ENCODE measurements around the gene FGFR3. TPM values are rescaled to one million over a fixed set of nuclear protein-coding genes. Genes with fewer than 3 reads are reported as not detected.

The FGFR3 gene
- total and polyA plus RNA-seq, 2 of the 8 experiments (the other 6 are each of a cell fraction or from before 2014, with no cell fraction given) = 9.0 to 19.5 TPM

- no peak for TF ChIP-seq CHD7 (IDR thresholded peaks at IDR 0.05; ENCODE audit: insufficient replicate concordance, low read length)
- no peak for TF ChIP-seq JUND (IDR thresholded peaks at IDR 0.05; ENCODE audit: low read length)
- no peak for TF ChIP-seq SAP30 (IDR thresholded peaks at IDR 0.05; ENCODE audit: insufficient read depth, insufficient replicate concordance, low read length)
- no peak for TF ChIP-seq RNF2 (IDR thresholded peaks at IDR 0.05; ENCODE audit: borderline replicate concordance, low read depth, low read length, missing control alignments, poor library complexity, severe bottlenecking)
- TF ChIP-seq USF2 (IDR thresholded peaks at IDR 0.05; ENCODE audit: low read length) = no peak
- TF ChIP-seq BCL11A (IDR thresholded peaks at IDR 0.05; ENCODE audit: low read depth in 2 of 2, low read length in 2 of 2) = no peak
- no peak for TF ChIP-seq RBBP5 (IDR thresholded peaks at IDR 0.05; ENCODE audit: borderline replicate concordance, low read depth, low read length)
- TF ChIP-seq TEAD4 (IDR thresholded peaks at IDR 0.05; ENCODE audit: low read depth, low read length) = no peak
Measured at GRCh38 chr4:1852904-1853623, 60.0 kb downstream of the FGFR3 start (continued).

Data from H1 (cell line).